Activated CD4-positive, alpha-beta memory T cell treated with anti-CD3 and anti-CD28 coated beads, Interleukin-2, amount 10 ng/mL, durations not matched to agents 7 days and 5 days (primary cell): ENCODE results near the gene PPP2R3A. TPM values are rescaled to one million over a fixed set of nuclear protein-coding genes. Genes with fewer than 3 reads are reported as not detected.
"Not testable (repeated sequence)": the region's sequence is repeated elsewhere in the genome, so short reads cannot be mapped to it uniquely, and the experiment has no call there.

ENCODE experiments used
- CTCF ChIA-PET: fragments of 350-600 bp; sonication (Branson Sonifier 250); formaldehyde crosslinking; loops from one replicate; lab custom pipeline; 2021; ENCODE audit warnings: antibody characterized with exemption, inconsistent platforms; lab: Charles Lee
- POLR2A ChIA-PET: fragments of 350-600 bp; sonication (Branson Sonifier 250); formaldehyde crosslinking; loops from one replicate; lab custom pipeline; 2021; ENCODE audit warnings: antibody characterized with exemption; lab: Charles Lee
- DNase-seq: peaks from one replicate; pipeline ENCODE4 v3.0.0-alpha.2; 2020
- H3K27ac Mint-ChIP-seq: one replicate; pipeline ENCODE4 v1.8.0; 2021; ENCODE audit warnings: mild to moderate bottlenecking, mixed read lengths
- H3K27me3 Mint-ChIP-seq: one replicate; pipeline ENCODE4 v1.8.0; 2021; ENCODE audit warnings: mixed read lengths
- H3K36me3 Mint-ChIP-seq: one replicate; pipeline ENCODE4 v1.8.0; 2021; ENCODE audit warnings: low read depth, mixed read lengths
- H3K4me1 Mint-ChIP-seq: one replicate; pipeline ENCODE4 v1.8.0; 2021; ENCODE audit warnings: mixed read lengths
- H3K4me3 Mint-ChIP-seq: one replicate; pipeline ENCODE4 v1.8.0; 2021; ENCODE audit warnings: mild to moderate bottlenecking, mixed read lengths
- H3K9me3 Mint-ChIP-seq: one replicate; pipeline ENCODE4 v1.8.0; 2021; ENCODE audit warnings: mixed read lengths
- total RNA-seq, 2 experiments: library from RNA; stranded (reverse); gene quantifications; one replicate each; pipeline ENCODE4 v1.2.3, GENCODE V29; 2021

PPP2R3A gene
- total RNA-seq, 2 experiments from 2014 or later, result 0.03 TPM; not detected in 1

GRCh38 chr3:136166507-136166906 lies 201.0 kb downstream of the PPP2R3A start:
- DNase-seq, result no peak
- H3K4me1 Mint-ChIP-seq, result peaks cover 25% of the 10 kb centered on the region
- H3K9me3 Mint-ChIP-seq, result no peaks in the 10 kb centered on the region
- H3K36me3 Mint-ChIP-seq, result peaks cover 18% of the 10 kb centered on the region
- no peak overlapping the region for H3K4me3 Mint-ChIP-seq
- POLR2A ChIA-PET, result no interaction called here
- H3K27me3 Mint-ChIP-seq, result no peaks in the 10 kb centered on the region
- no peak overlapping the region for H3K27ac Mint-ChIP-seq
- CTCF ChIA-PET, result no interaction called here

GRCh38 chr3:136168236-136168635 lies 202.7 kb downstream of the PPP2R3A start:
- H3K27ac Mint-ChIP-seq, DNase-seq, H3K27me3 Mint-ChIP-seq, H3K4me3 Mint-ChIP-seq, H3K9me3 Mint-ChIP-seq, POLR2A ChIA-PET: not testable (repeated sequence)
- Mint-ChIP-seq H3K36me3 (peaks cover 17% of the 10 kb centered on the region), H3K4me1 (peaks cover 25% of the 10 kb centered on the region)
- CTCF ChIA-PET, result interaction anchor here (0.6 kb wide), 1 partner anchor 223 kb away, joined by 5 read pairs; no protein-coding TSS in a partner anchor

- POLR2A ChIA-PET, result interaction anchor here (1.2 to 1.4 kb wide), 2 partner anchors 16 to 24 kb away, joined by 3 to 4 read pairs; no protein-coding TSS in a partner anchor
- Mint-ChIP-seq H3K27me3 (no peaks in the 10 kb centered on the region), H3K36me3 (peaks cover 9% of the 10 kb centered on the region), H3K27ac (peak overlapping the region; percentile 21), H3K4me3 (no peak overlapping the region), H3K9me3 (no peaks in the 10 kb centered on the region), H3K4me1 (peaks cover 24% of the 10 kb centered on the region)
- no peak for DNase-seq
- CTCF ChIA-PET, result no interaction called here
Observed at GRCh38 chr3:136171097-136171542, 205.6 kb downstream of the PPP2R3A start.

- no peak overlapping the region for H3K4me3 Mint-ChIP-seq
- DNase-seq, result no peak
- no peak overlapping the region for H3K27ac Mint-ChIP-seq
- H3K27me3 Mint-ChIP-seq, result no peaks in the 10 kb centered on the region
- ChIA-PET POLR2A (interaction anchor here (1.3 to 1.5 kb wide), 2 partner anchors 19 to 578 kb away, joined by 3 to 4 read pairs; partner anchors contain the start of gene STAG1), CTCF (no interaction called here)
- no peaks in the 10 kb centered on the region for H3K9me3 Mint-ChIP-seq
- H3K36me3 Mint-ChIP-seq, result peaks cover 7% of the 10 kb centered on the region
- peaks cover 13% of the 10 kb centered on the region for H3K4me1 Mint-ChIP-seq
Observed at GRCh38 chr3:136173939-136174490, 208.5 kb downstream of the PPP2R3A start.

- H3K4me3 Mint-ChIP-seq, result no peak overlapping the region
- H3K27me3 Mint-ChIP-seq, result no peaks in the 10 kb centered on the region
- no peak overlapping the region for H3K27ac Mint-ChIP-seq
- POLR2A ChIA-PET, result no interaction called here
- DNase-seq, result no peak
- no peaks in the 10 kb centered on the region for H3K9me3 Mint-ChIP-seq
- peaks cover 15% of the 10 kb centered on the region for H3K36me3 Mint-ChIP-seq
- H3K4me1 Mint-ChIP-seq, result peaks cover 33% of the 10 kb centered on the region
- CTCF ChIA-PET, result interaction anchor here (0.7 kb wide), 1 partner anchor 428 kb away, joined by 3 read pairs; no protein-coding TSS in a partner anchor
Observed at GRCh38 chr3:136177876-136178275, 212.3 kb downstream of the PPP2R3A start.

GRCh38 chr3:136181741-136182140 lies 216.2 kb downstream of the PPP2R3A start:
- POLR2A ChIA-PET, result interaction anchor here (3.1 kb wide), 1 partner anchor 15 kb away, joined by 12 read pairs; the partner anchor contains the start of gene MSL2
- Mint-ChIP-seq H3K4me3 (no peak overlapping the region), H3K36me3 (peaks cover 12% of the 10 kb centered on the region), H3K27me3 (no peaks in the 10 kb centered on the region), H3K4me1 (peaks cover 53% of the 10 kb centered on the region), H3K27ac (no peak overlapping the region), H3K9me3 (no peaks in the 10 kb centered on the region)
- CTCF ChIA-PET, result interaction anchor here (1.2 kb wide), 1 partner anchor 13 kb away, joined by 4 read pairs; no protein-coding TSS in a partner anchor
- no peak for DNase-seq

GRCh38 chr3:136184703-136185102 lies 219.2 kb downstream of the PPP2R3A start:
- Mint-ChIP-seq H3K36me3 (peaks cover 11% of the 10 kb centered on the region), H3K4me3 (no peak overlapping the region), H3K27ac (no peak overlapping the region), H3K9me3 (no peaks in the 10 kb centered on the region), H3K27me3 (no peaks in the 10 kb centered on the region), H3K4me1 (peaks cover 72% of the 10 kb centered on the region)
- CTCF ChIA-PET, result interaction anchor here (0.9 to 1.0 kb wide), 2 partner anchors 9 to 636 kb away, joined by 3 to 4 read pairs; no protein-coding TSS in a partner anchor
- POLR2A ChIA-PET, result interaction anchor here (0.6 to 0.7 kb wide), 2 partner anchors 8 to 55 kb away, joined by 3 read pairs; no protein-coding TSS in a partner anchor
- DNase-seq, result no peak

- POLR2A ChIA-PET, result interaction anchor here (1.5 to 2.8 kb wide), 2 partner anchors 10 to 64 kb away, joined by 4 to 34 read pairs; partner anchors contain the start of genes MSL2 and PCCB
- CTCF ChIA-PET, result interaction anchor here (0.6 to 1.1 kb wide), 2 partner anchors 11 to 112 kb away, joined by 3 read pairs; no protein-coding TSS in a partner anchor
- Mint-ChIP-seq H3K4me1 (peaks cover 81% of the 10 kb centered on the region), H3K4me3 (no peak overlapping the region), H3K27ac (peak overlapping the region; percentile 36), H3K9me3 (no peaks in the 10 kb centered on the region), H3K27me3 (no peaks in the 10 kb centered on the region), H3K36me3 (peaks cover 20% of the 10 kb centered on the region)
- peak; percentile 30 for DNase-seq
Observed at GRCh38 chr3:136186344-136186743, 220.8 kb downstream of the PPP2R3A start.

- no peak overlapping the region for H3K27ac Mint-ChIP-seq
- H3K4me3 Mint-ChIP-seq, result no peak overlapping the region
- DNase-seq, result no peak
- H3K36me3 Mint-ChIP-seq, result peaks cover 24% of the 10 kb centered on the region
- no peaks in the 10 kb centered on the region for H3K27me3 Mint-ChIP-seq
- H3K4me1 Mint-ChIP-seq, result peaks cover 85% of the 10 kb centered on the region
- H3K9me3 Mint-ChIP-seq, result no peaks in the 10 kb centered on the region
- POLR2A ChIA-PET, result interaction anchor here (1.5 to 2.8 kb wide), 2 partner anchors 9 to 63 kb away, joined by 4 to 34 read pairs; partner anchors contain the start of genes MSL2 and PCCB
- CTCF ChIA-PET, result interaction anchor here (0.6 to 1.1 kb wide), 2 partner anchors 11 to 112 kb away, joined by 3 read pairs; no protein-coding TSS in a partner anchor
Observed at GRCh38 chr3:136186846-136187245, 221.3 kb downstream of the PPP2R3A start.

GRCh38 chr3:136187868-136188267 lies 222.3 kb downstream of the PPP2R3A start:
- H3K27ac Mint-ChIP-seq, result no peak overlapping the region
- H3K4me3 Mint-ChIP-seq, result no peak overlapping the region
- POLR2A ChIA-PET, result interaction anchor here (1.3 to 2.8 kb wide), 3 partner anchors 8 to 565 kb away, joined by 4 to 34 read pairs (median 6); partner anchors contain the start of genes MSL2, PCCB and STAG1
- no peak for DNase-seq
- H3K27me3 Mint-ChIP-seq, result no peaks in the 10 kb centered on the region
- H3K9me3 Mint-ChIP-seq, result no peaks in the 10 kb centered on the region
- CTCF ChIA-PET, result no interaction called here
- H3K4me1 Mint-ChIP-seq, result peaks cover 87% of the 10 kb centered on the region
- peaks cover 32% of the 10 kb centered on the region for H3K36me3 Mint-ChIP-seq

GRCh38 chr3:136189043-136189442 lies 223.5 kb downstream of the PPP2R3A start:
- ChIA-PET POLR2A (no interaction called here), CTCF (interaction anchor here (1.4 kb wide), 1 partner anchor 112 kb away, joined by 3 read pairs; no protein-coding TSS in a partner anchor)
- peaks cover 82% of the 10 kb centered on the region for H3K4me1 Mint-ChIP-seq
- no peaks in the 10 kb centered on the region for H3K9me3 Mint-ChIP-seq
- no peaks in the 10 kb centered on the region for H3K27me3 Mint-ChIP-seq
- DNase-seq, result no peak
- H3K36me3 Mint-ChIP-seq, result peaks cover 41% of the 10 kb centered on the region
- H3K4me3 Mint-ChIP-seq, result no peak overlapping the region
- H3K27ac Mint-ChIP-seq, result no peak overlapping the region

- Mint-ChIP-seq H3K4me1 (peaks cover 74% of the 10 kb centered on the region), H3K9me3 (no peaks in the 10 kb centered on the region), H3K4me3 (peak overlapping the region; percentile 98), H3K27ac (no peak overlapping the region), H3K27me3 (no peaks in the 10 kb centered on the region), H3K36me3 (peaks cover 51% of the 10 kb centered on the region)
- CTCF ChIA-PET, result interaction anchor here (0.7 to 1.4 kb wide), 4 partner anchors 113 to 563 kb away, joined by 3 to 4 read pairs (median 4); no protein-coding TSS in a partner anchor
- DNase-seq, result no peak
- POLR2A ChIA-PET, result interaction anchor here (1.4 kb wide), 1 partner anchor 562 kb away, joined by 4 read pairs; the partner anchor contains the start of gene STAG1
Observed at GRCh38 chr3:136189859-136190617, 224.5 kb downstream of the PPP2R3A start.
